OCI-M1 (cell line): ENCODE data around the gene DMTF1.

Source experiments
- DNase-seq: peaks from one replicate; lab custom pipeline; 2025; lab: John Stamatoyannopoulos, UW

The DMTF1 gene

GRCh38 chr7:87147500-87147899 is 4.8 kb upstream of the DMTF1 start:
- DNase-seq: no peak

GRCh38 chr7:87148332-87148955 is 3.8 kb upstream of the DMTF1 start:
- peak; percentile 83 for DNase-seq

GRCh38 chr7:87151002-87151728 is 1.1 kb upstream of the DMTF1 start:
- no peak for DNase-seq

GRCh38 chr7:87151729-87152111 is 533 bp upstream of the DMTF1 start:
- DNase-seq: no peak

- DNase-seq: peak; percentile 85
Measured at GRCh38 chr7:87152897-87153641, 816 bp downstream of the DMTF1 start.

GRCh38 chr7:87154166-87154565 is 1.9 kb downstream of the DMTF1 start:
- no peak for DNase-seq

GRCh38 chr7:87154569-87154968 is 2.3 kb downstream of the DMTF1 start:
- no peak for DNase-seq

- DNase-seq: no peak
Measured at GRCh38 chr7:87155788-87156187, 3.5 kb downstream of the DMTF1 start.

GRCh38 chr7:87156709-87157108 is 4.5 kb downstream of the DMTF1 start:
- no peak for DNase-seq

- DNase-seq: no peak
Measured at GRCh38 chr7:87159538-87159937, 7.3 kb downstream of the DMTF1 start.

GRCh38 chr7:87164433-87164832 is 12.2 kb downstream of the DMTF1 start:
- DNase-seq: no peak

GRCh38 chr7:87170828-87171227 is 18.6 kb downstream of the DMTF1 start:
- DNase-seq: no peak

GRCh38 chr7:87171282-87171934 is 19.2 kb downstream of the DMTF1 start:
- no peak for DNase-seq

GRCh38 chr7:87173471-87173870 is 21.2 kb downstream of the DMTF1 start:
- DNase-seq: peak; percentile 23

- no peak for DNase-seq
Measured at GRCh38 chr7:87178320-87178719, 26.1 kb downstream of the DMTF1 start.

- no peak for DNase-seq
Measured at GRCh38 chr7:87179180-87179579, 26.9 kb downstream of the DMTF1 start.

GRCh38 chr7:87187120-87187519 is 34.9 kb downstream of the DMTF1 start:
- no peak for DNase-seq

- DNase-seq: no peak
Measured at GRCh38 chr7:87188930-87189329, 36.7 kb downstream of the DMTF1 start.

GRCh38 chr7:87190783-87191182 is 38.5 kb downstream of the DMTF1 start:
- no peak for DNase-seq

- no peak for DNase-seq
Measured at GRCh38 chr7:87192784-87193487, 40.7 kb downstream of the DMTF1 start.

GRCh38 chr7:87193912-87194311 is 41.7 kb downstream of the DMTF1 start:
- no peak for DNase-seq

GRCh38 chr7:87199241-87199640 is 47.0 kb downstream of the DMTF1 start:
- no peak for DNase-seq
